HG03469 (cell line): ENCODE measurements around the gene BEST2.

ENCODE experiments used
- ATAC-seq: cut with Tn5 transposase; IDR thresholded peaks from one replicate; pipeline ENCODE4 v1.9.1; 2021; ENCODE audit warnings: mild to moderate bottlenecking, moderate library complexity, moderate number of reproducible peaks; ENCODE audit not compliant: unreplicated experiment

BEST2 gene

DNA sequence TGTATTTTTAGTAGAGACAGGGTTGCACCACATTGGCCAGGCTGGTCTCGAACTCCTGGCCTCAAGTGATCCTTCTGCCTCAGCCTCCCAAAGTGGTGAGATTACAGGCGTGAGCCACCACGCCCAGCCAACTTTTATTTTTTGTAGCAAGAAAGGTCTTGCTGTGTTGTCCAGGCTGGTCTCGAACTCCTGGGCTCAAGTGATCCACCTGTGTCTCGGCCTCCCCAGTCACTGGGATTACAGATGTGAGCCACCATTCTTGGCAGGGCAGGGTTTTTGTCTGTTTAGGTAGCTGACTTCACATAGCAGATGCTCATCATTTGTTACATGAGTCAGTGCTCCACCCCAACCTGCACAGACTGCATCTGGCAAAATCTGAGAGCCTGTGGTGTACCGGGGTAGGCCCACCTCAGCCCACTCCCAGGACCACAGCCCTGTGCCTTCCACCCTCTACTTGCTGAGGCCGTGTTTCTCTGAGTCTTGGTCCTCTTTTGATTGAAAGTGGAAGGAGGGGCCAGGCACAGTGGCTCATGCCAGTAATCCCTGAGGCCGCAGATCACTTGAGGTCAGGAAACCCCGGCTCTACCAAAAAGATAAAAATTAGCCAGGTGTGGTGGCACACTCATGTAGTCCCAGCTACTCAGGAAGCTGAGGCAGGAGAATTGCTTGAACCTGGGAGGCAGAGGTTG lies 23.7 kb upstream of the BEST2 start:
- ATAC-seq, result no peak

DNA sequence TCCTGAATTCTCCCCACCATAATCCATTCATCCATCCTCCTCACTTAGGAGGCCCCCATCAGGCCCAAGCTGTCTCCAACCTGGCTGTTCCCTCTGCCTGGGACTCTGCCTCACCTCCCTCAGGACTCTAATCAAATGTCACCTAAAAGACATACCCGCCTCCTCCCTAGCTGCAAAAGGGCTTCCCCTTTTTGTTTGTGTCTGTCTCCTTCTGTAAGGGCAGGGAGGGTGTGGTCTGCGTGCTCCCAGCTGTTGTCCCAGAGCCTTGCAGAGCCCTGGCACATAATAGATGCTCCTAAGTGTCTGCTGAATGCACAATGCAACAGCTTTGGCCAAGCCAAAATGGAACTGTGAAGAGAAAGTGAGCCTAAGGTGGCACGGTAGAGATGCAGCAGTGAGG lies 21.5 kb upstream of the BEST2 start:
- no peak for ATAC-seq

DNA sequence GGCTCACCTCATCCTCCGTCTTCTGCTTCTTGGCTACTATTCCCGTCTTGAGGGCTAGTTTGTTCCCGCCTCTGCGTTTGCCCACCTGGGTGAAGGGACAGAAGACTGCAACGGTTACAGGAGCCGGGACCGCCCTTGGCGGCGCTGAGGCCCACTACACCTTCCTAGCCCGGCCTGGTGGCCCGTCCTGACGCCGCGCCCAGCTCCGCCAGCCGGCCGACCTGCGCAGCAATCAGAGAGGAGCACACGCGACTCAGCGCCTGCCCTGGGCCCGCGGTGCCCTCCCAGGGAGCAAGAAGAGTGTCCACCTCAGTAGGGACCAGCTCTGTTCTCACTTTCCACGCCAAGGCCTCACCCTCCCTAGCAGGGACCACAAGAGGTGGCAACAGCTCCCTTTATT lies 20.3 kb upstream of the BEST2 start:
- no peak for ATAC-seq

DNA sequence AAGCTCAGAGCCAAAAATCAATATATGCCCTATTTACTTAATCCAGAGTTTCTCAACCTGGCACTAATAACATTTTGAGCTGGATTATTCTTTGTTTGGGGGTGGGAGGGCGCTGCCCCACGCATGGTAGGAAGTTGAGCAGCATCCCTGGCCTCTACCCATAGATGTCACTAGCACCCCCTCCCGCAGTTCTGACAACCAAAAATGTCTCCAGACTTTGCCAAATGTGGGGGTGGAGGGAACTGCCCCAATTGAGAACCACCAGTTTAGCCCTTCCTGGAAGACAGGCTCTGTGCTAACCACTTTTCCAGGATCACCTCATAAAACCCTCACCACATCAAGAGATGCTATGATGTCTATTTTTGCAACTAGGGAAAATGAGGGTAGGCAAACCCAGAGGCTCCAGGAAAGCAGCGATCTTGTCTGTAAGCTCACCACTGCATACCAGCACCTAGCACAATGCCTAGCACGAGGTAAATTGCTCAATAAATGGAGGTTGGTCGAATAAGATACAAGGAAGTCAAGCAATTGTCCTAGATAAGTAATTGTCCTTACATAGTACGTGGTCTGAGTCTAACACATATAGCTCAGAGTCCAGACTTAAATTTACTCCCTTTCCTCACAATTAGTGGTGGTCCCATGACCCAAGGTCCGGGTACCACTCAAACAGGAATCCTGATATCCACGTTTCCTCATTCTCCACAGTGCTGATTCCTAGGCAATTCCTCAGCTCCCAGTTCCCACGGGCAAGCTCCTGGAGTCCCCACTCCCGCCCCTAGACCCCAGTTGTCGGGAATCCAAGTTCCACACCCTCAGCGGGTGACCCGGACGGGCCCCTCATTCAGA lies 18.0 kb upstream of the BEST2 start:
- ATAC-seq, result no peak

DNA sequence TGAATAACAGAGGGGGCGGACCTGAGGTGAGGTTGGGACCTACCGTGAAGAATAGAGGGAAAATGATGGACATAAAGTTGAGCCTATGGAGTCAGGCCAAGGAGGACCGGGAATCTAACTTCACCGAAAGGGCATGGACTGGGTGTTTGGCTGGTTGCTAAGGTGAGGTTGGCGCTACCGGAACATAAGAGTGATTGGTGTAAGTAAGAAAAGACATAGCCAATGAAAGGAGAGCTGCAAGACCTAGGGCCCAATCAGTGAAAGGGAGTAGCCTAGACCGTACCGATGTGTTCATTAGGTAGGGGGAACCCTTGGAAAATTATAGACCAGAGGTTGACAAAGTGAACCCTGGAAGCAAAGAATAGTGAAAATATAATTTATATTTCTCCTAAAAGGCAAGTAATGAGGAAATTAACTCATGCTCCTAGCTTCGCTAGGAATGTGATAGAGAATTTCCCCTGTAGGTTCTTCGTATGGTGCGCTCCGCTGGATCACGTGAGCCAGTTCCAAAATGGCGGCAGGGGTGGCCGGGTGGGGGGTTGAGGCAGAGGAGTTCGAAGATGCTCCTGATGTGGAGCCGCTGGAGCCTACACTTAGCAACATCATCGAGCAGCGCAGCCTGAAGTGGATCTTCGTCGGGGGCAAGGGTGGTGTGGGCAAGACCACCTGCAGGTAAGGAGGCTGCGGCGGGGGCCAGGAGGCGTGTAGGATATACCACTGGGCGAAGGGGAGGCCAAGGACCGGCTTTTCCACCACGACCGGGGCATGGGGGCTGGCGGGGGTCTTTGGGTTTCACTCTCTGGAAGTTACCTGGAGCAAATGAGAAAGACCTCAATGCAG lies 14.4 kb upstream of the BEST2 start, which contains the start of gene GET3:
Gene GET3, plus strand, starts transcription at position 503 of the 840 bp plus-strand sequence. Its CDS starts 9 bp downstream, at position 512.
- ATAC-seq, result peak; percentile 51

DNA sequence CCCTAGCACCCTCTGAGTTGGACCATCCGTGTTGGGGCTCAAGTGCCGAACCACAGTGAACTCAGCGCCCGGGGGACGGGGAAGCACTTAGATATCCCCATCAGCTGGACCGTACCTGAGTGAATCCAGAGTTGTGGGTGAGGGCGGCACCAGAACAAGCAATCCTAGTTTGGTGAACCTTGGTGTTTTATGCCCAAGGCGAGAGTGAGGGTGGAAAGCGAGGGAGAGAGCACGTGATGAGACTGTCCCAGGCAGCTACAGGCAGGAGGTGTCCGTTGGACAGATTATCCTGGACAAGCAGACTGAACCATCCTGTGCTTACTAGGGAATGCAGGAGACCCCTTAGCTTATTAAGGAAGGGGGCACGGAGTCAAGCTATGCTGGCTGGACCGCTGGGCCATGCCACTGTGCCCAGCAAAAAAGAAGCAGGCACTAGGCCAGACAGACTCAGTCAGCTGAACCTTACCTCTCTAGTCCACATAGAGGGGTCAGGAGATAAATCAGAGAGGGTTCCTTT lies 13.7 kb upstream of the BEST2 start:
- ATAC-seq, result no peak

DNA sequence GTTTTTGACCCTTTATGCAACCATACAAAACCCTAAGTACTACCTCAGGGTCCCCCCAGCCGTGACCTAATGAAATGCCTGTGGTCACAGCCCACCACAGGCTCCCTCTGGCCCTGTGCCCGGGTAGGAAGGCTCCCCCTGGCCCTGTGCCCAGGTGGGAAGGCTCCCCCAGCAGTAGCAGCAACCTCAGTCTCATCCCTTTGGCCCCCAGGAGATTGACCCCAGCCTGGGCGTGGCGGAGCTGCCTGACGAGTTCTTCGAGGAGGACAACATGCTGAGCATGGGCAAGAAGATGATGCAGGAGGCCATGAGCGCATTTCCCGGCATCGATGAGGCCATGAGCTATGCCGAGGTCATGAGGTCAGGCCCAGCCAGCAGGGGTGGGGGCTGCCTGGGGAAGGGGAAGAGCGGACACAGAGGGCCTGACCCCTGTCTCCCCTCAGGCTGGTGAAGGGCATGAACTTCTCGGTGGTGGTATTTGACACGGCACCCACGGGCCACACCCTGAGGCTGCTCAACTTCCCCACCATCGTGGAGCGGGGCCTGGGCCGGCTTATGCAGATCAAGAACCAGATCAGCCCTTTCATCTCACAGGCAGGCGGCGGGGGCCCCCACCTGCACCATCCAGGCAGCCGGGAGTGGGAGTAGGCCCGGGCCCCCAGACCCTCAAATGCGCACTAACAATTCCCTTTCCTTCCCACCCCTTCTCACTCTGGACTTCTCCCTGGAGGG lies 6.3 kb upstream of the BEST2 start:
- no peak for ATAC-seq

DNA sequence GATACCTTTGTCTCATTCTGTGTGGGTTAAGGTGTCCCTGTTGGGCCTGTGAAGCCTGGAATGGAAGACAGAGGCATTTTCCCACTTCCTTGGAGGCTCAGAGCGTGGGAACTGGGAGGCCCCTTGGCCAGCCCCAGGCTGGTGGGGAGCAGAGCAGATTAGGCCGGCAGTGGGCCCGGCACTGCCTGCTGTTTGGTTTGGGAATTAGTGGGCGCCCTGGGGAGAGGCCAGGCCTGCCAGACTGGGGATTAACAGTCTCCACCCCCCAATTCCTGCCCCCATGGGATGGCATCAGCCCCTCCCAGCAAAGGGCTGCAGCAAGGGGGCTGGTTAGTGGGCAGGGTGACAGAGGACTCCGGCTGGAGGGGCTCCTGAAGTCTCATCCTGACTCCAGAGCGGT lies 3.1 kb upstream of the BEST2 start:
- no peak for ATAC-seq

DNA sequence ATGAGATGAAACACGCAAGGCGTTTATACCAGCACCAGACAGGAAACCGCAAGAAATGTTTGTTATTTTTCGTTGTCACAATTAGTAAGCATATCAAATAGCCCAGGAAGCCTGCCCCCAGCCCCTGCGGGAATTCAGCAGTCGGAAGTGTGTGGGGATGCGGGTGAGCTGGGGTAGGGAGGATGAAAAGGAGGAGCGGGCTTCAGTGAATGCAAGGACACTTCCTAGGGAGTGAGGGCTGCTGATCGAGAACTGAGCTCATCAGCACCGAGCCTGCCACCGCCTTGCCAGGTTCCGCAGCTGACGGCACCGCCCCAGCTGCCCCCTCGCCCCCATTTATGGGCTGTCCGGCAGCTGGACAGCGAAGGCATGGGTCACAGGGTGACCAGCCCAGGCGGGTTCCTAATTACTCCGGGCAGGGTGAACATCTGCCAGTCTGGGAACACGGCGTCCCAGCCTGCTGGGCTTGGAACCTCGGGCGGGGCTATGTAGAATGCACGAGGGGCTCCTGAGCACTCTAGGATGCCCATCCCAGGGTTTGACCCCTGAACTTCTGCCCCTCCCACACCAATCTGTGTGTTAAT lies 1.6 kb upstream of the BEST2 start:
- ATAC-seq, result no peak

DNA sequence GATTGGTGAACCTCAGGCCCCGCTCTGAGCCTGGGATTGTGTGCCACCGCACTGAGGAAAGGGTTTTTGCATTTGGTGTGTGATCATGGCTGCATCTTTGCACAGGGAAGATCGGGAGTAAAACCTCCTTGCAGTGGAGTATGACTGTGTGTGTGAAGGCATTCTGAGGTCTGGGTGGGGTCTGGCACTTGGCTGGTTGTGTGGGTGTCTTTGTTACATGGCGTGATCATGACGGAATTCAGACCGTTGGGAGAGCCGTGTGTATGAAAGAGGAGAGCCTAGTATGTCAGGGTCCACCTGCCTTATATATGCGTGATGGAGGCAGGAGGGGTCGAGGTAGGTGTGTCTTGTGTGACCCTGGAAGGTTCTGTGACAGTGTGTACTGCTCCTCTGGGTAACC lies 740 bp upstream of the BEST2 start:
- ATAC-seq, result no peak

DNA sequence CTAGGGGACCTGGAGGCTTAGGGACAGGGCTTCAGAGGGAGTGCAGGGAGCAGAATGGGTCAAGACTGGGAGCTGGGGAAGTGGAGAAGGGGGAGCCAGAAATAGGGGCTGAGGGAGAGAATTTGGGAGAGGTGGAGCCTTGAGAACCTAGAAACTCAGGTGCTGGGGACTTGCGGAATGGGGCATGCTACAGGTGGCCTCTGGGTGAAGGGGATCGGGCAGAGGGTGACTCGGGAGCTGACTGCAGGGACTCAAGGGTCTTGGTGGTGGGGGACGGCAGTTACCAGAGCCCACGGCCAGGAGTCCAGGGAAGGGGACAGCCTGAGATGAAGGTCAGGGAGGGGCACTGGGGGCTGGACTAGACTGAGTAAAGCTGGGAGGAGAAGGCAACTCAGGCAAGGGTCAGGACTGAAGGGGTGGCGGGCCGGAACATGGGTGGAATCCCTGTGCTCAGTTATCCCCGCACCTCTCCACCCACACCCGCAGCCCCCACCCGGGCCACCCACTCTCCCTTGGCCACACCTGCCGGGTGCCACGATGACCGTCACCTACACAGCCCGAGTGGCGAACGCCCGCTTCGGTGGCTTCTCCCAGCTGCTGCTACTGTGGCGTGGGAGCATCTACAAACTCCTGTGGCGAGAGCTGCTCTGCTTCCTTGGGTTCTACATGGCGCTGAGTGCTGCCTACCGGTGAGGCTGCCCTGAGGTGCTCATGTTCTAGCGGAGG lies 628 bp downstream of the BEST2 start:
- ATAC-seq, result no peak

DNA sequence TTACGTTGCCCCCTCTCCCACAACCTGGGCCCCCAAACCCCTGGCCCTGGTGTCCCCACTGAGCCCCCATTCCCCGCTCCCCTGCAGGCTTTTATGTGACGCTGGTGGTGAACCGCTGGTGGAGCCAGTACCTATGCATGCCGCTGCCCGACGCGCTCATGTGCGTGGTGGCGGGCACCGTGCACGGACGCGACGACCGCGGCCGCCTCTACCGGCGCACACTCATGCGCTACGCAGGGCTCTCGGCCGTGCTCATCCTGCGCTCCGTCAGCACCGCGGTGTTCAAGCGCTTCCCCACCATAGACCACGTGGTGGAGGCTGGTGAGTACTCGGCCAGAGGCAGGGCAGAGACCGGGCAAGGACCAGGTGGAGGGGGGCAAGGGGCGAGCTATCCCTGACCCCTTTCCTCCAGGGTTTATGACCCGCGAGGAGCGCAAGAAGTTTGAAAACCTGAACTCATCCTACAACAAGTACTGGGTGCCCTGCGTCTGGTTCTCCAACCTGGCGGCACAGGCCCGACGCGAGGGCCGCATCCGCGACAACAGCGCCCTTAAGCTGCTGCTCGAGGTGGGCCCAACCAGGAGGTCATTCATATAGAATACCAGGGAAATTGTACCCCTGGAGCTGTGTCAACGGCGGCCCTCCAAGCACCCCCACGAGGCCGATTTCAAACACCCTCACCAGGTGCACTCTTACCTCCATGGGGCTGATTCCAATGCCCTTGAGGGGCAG lies 3.0 kb downstream of the BEST2 start:
- no peak for ATAC-seq

DNA sequence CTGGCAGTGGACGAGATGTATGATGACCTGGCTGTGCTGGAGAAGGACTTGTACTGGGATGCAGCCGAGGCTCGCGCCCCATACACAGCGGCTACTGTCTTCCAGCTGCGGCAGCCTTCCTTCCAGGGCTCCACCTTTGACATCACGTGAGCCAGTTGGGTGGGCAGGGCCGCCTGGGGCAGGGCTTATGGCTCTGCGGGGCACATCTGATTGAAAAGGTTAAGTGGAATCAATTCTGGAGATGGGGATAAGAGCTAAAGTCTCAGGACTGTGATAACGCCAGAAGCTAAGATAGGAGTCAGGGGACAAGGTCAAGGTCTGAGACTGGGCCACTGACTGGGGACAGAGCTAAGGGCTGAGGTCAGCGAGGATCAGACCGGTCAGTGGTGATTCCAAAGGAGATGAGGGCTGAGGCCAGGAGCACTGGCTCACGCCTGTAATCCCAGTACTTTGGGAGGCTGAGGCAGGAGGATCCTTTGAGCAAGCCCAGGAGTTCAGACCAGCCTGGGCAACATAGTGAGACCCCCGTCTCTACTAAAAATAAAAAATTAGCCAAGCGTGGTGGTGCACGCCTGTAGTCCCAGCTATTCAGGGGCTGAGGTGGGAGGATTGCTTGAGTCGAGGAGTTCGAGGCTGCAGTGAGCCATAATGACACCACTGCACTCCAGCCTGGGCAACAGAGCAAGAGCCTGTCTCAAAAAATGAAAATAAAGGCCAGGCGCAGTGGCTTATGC lies 4.7 kb downstream of the BEST2 start:
- ATAC-seq, result no peak

DNA sequence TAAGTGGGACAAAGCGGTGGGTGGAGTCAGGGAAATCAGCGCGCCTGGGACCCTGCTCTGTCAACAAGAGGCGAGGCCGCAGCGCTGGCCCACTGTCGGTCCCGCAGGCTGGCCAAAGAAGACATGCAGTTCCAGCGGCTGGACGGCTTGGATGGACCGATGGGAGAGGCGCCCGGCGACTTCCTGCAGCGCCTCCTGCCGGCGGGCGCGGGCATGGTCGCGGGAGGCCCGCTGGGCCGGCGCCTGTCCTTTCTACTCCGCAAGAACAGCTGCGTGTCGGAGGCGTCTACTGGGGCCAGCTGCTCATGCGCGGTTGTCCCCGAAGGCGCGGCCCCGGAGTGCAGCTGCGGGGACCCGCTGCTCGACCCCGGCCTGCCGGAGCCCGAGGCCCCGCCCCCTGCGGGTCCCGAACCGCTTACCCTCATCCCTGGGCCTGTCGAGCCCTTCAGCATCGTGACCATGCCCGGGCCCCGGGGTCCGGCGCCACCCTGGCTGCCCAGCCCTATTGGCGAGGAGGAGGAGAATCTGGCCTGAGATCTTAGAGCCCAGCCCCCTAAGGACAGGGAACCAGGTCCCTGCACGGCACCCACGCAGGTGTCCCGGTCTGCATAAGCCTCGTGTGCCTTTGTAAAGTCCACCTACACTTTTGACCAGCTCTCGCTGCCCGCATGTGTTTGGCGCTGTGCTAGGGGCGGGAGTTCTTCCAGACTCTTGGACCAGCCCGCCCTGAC lies 6.1 kb downstream of the BEST2 start:
- ATAC-seq, result no peak

DNA sequence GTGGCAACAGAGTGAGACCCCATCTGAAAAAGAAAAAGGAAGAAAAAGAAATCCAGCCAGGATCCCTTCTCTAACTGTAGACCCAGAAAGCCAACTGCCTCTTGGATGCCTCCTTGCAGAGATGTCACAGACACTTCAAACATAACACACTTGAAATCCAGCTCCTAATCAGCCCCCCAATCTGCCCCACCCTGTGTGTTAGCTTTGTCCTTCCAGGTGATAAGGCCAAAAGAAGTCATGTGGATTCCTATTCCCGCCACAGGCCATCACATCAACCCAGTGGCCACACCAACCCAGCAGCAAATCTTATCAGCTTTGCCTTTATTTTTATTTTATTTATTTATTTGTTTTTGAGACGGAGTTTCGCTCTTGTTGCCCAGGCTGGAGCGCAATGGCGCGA lies 8.1 kb downstream of the BEST2 start:
- ATAC-seq, result no peak

DNA sequence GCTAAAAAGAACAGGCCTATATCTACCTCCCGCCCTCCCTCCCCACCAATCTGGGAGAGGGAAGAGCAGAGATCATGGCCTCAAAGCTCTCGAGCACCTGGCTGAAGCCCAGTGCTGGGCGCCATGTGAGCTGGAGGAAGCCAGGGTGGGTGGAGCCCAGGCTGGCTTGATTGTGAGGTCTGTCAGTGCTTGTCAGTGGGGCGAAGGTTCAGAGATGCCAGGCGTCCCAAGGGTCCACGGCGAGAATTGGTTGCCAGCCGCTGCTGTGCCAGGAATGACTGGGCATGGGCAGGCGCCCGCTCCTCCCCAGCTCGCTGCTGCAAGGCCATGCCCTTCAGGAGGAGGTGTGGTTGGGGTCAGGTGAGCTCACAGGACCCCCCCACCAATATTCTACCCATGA lies 11.5 kb downstream of the BEST2 start:
- ATAC-seq, result no peak

DNA sequence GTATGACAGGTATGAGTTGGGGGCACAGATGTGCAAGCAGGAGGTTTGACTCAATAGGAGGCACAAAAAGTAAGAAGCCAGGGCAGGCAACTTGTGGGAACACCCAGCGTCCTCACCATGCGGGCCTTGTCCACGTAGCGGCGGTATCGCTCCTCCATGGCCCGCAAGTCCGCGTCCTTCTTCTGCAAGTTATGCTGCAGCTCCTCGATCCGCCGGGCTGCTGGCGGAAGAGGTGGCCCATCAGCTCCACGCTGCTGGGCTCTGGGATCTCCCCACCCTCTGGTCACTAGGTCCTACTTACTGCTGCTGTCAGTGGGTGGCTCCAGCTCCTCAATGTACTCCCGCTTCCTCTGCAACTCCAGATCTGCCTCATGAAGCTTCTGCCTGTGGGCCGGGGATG lies 13.1 kb downstream of the BEST2 start:
- no peak for ATAC-seq
